H1 (cell line): ENCODE data around the gene SLCO2A1. TPM values are rescaled to one million over a fixed set of nuclear protein-coding genes. Genes with fewer than 3 reads are reported as not detected.
A peak's percentile ranks its signal among the peaks of the same experiment; 100 is the strongest.

Experiments
- ASH2L ChIP-seq: fragments of 200-600, 300-600 bp; sonication (generic); IDR thresholded peaks from one replicate; pipeline ENCODE4 v1.7.1; 2017; ENCODE audit warnings: low read length
- CEBPB ChIP-seq: IDR thresholded peaks from 2 replicates; pipeline ENCODE4 v1.6.1; 2012; ENCODE audit warnings: low read depth, low read length
- CHD2 ChIP-seq: IDR thresholded peaks from 2 replicates; pipeline ENCODE4 v1.6.1; 2012; ENCODE audit warnings: low read length, improper control_type of control experiment
- FOSL1 ChIP-seq: IDR thresholded peaks from 2 replicates; pipeline ENCODE4 v1.6.1; 2011; ENCODE audit warnings: mild to moderate bottlenecking, low read depth, low read length, moderate library complexity; ENCODE audit not compliant: insufficient read depth
- HDAC2 ChIP-seq, 2 experiments: fragments of 300-600 bp in 1 of 2; sonication (generic) in 1 of 2; IDR thresholded peaks; 2 replicates each; pipeline ENCODE4 v1.6.1; 2011 to 2012; ENCODE audit warnings: low read depth in 2 of 2, low read length in 2 of 2, mild to moderate bottlenecking in 2 of 2, moderate library complexity in 2 of 2, borderline replicate concordance in 1 of 2, inconsistent platforms in 1 of 2
- KDM1A ChIP-seq: fragments of 200-600, 300-600 bp; sonication (generic); IDR thresholded peaks from 2 replicates; pipeline ENCODE4 v1.7.1; 2016; ENCODE audit warnings: mild to moderate bottlenecking, low read length, borderline replicate concordance
- RAD21 ChIP-seq, 2 experiments: IDR thresholded peaks in 1 of 2; conservative IDR thresholded peaks in 1 of 2; 2 replicates each; pipeline ENCODE4 v1.6.1; 2011; ENCODE audit warnings: low read depth in 2 of 2, low read length in 2 of 2, improper control_type of control experiment in 1 of 2, inconsistent platforms in 1 of 2, mild to moderate bottlenecking in 1 of 2, moderate library complexity in 1 of 2
- SRF ChIP-seq: IDR thresholded peaks from 2 replicates; pipeline ENCODE4 v1.6.1; 2011; ENCODE audit warnings: mild to moderate bottlenecking, low read depth, low read length, moderate library complexity
- polyA plus RNA-seq, 7 experiments: library from polyadenylated mRNA; depleted of rRNA in 3 of 7; stranded (reverse) in 5 of 7; unstranded in 2 of 7; fragments of >200 nt in 5 of 7; fragments of 200-250 nt in 2 of 7; gene quantifications; 1 replicate in 5 of 7; 2 replicates in 1 of 7; 4 replicates in 1 of 7; pipeline versions ENCODE4 v1.2.1 to v1.2.3, GENCODE V29; 2011 to 2013; ENCODE audit warnings: missing spikeins in 2 of 7, mixed read lengths in 2 of 7
- total RNA-seq: library from RNA; stranded (reverse); fragmentation: NEBNext Ultra II Directional; extraction: Animal tissue kit (Norgen Biotek cat#: 25700); gene quantifications from 2 replicates; pipeline ENCODE4 v1.2.1, GENCODE V29; 2021
- TF ChIP-seq, protein P1 (sequence below): IDR thresholded peaks from 2 replicates; pipeline ENCODE4 v1.6.1; 2012; ENCODE audit warnings: low read length, inconsistent platforms

Gene SLCO2A1
- total and polyA plus RNA-seq, 2 of the 8 experiments (the other 6 are each of a cell fraction or from before 2014, with no cell fraction given) = 1.1 to 2.3 TPM

GRCh38 chr3:133896002-133896761 lies 133.5 kb downstream of the SLCO2A1 start (continued):
- TF ChIP-seq, protein P1, sequence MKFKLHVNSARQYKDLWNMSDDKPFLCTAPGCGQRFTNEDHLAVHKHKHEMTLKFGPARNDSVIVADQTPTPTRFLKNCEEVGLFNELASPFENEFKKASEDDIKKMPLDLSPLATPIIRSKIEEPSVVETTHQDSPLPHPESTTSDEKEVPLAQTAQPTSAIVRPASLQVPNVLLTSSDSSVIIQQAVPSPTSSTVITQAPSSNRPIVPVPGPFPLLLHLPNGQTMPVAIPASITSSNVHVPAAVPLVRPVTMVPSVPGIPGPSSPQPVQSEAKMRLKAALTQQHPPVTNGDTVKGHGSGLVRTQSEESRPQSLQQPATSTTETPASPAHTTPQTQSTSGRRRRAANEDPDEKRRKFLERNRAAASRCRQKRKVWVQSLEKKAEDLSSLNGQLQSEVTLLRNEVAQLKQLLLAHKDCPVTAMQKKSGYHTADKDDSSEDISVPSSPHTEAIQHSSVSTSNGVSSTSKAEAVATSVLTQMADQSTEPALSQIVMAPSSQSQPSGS = no peak
- TF ChIP-seq CEBPB (no peak), ASH2L (no peak), SRF (no peak), HDAC2 (IDR thresholded peaks at IDR 0.05; ENCODE audit: borderline replicate concordance in 1 of 2, low read depth in 2 of 2, low read length in 2 of 2) (no peak), RAD21 (IDR thresholded peaks at IDR 0.05 in 1 of 2, conservative IDR thresholded peaks at IDR 0.05 in 1 of 2; ENCODE audit: low read depth in 2 of 2, low read length in 2 of 2) (peak; percentile 5 to 8; a peak in 1 of 4 replicates), KDM1A (no peak), FOSL1 (no peak), CHD2 (peak; percentile 64)
